B cell (primary cell): ENCODE data around the gene SKIC2. TPM values are rescaled to one million over a fixed set of nuclear protein-coding genes. Genes with fewer than 3 reads are reported as not detected.

Experiments used
- ATAC-seq: fragments of 200-7000 bp; cut with Tn5 transposase; one replicate; pipeline ENCODE4 v1.10.0; 2021; ENCODE audit warnings: low read depth, mild to moderate bottlenecking, moderate number of reproducible peaks, moderate library complexity
- CTCF ChIA-PET: fragments of 350-600 bp; sonication (Branson Sonifier 250); formaldehyde crosslinking; loops from one replicate; lab custom pipeline; 2021; ENCODE audit warnings: antibody characterized with exemption, inconsistent platforms; lab: Charles Lee
- POLR2A ChIA-PET: fragments of 350-600 bp; sonication (Branson Sonifier 250); formaldehyde crosslinking; loops from one replicate; lab custom pipeline; 2021; ENCODE audit warnings: antibody characterized with exemption; lab: Charles Lee
- DNase-seq: peaks from one replicate; pipeline ENCODE4 v3.0.0; 2013
- H2AFZ ChIP-seq: 2 replicates; pipeline ENCODE4 v1.6.1; 2012; ENCODE audit warnings: mild to moderate bottlenecking, low read depth, low read length; ENCODE audit not compliant: insufficient read depth, poor library complexity, severe bottlenecking
- H3K27ac ChIP-seq, 2 donors: 1 replicate in 1 of 2; 2 replicates in 1 of 2; pipeline ENCODE4 v1.5.1; 2012 to 2013; ENCODE audit warnings: low read length in 2 of 2, mild to moderate bottlenecking in 2 of 2, moderate library complexity in 1 of 2
- H3K27me3 ChIP-seq, 4 experiments: fragments of 200-600 bp in 1 of 4; sonication (generic) in 1 of 4; replicated peaks in 1 of 4; 1 replicate in 2 of 4; 2 replicates in 2 of 4; pipeline versions ENCODE4 v1.6.1 to v1.7.0; 2013 to 2016; ENCODE audit warnings: low read length in 3 of 4, mild to moderate bottlenecking in 2 of 4, mixed read lengths in 1 of 4, moderate library complexity in 1 of 4; ENCODE audit not compliant: insufficient read depth in 4 of 4, control insufficient read depth in 3 of 4; ENCODE audit errors: control extremely low read depth in 1 of 4
- H3K36me3 ChIP-seq, 2 experiments: replicated peaks in 1 of 2; 1 replicate in 1 of 2; 2 replicates in 1 of 2; pipeline versions ENCODE4 v1.6.1 to v1.7.1; 2013; ENCODE audit warnings: low read length in 1 of 2; ENCODE audit not compliant: insufficient read depth in 2 of 2, control insufficient read depth in 1 of 2; ENCODE audit errors: control extremely low read depth in 1 of 2, extremely low read depth in 1 of 2
- H3K4me1 ChIP-seq, 2 donors: fragments of 200-600 bp in 1 of 2; sonication (generic) in 1 of 2; 1 replicate in 1 of 2; 2 replicates in 1 of 2; pipeline versions ENCODE4 v1.5.1 to v1.6.1; 2013 to 2017; ENCODE audit warnings: low read length in 2 of 2; ENCODE audit not compliant: control insufficient read depth in 2 of 2, insufficient read depth in 2 of 2
- H3K4me2 ChIP-seq: replicated peaks from 2 replicates; pipeline ENCODE3; 2012; ENCODE audit warnings: mild to moderate bottlenecking, low read depth, low read length; ENCODE audit not compliant: poor library complexity, severe bottlenecking
- H3K4me3 ChIP-seq, 5 experiments: fragments of 200-600 bp in 1 of 5; sonication (generic) in 1 of 5; 1 replicate in 3 of 5; 2 replicates in 2 of 5; pipeline versions ENCODE4 v1.5.1 to v1.7.0; 2011 to 2016; ENCODE audit warnings: low read length in 4 of 5, mild to moderate bottlenecking in 4 of 5, low read depth in 2 of 5, control low read depth in 1 of 5, moderate library complexity in 1 of 5; ENCODE audit not compliant: insufficient read depth in 1 of 5; ENCODE audit errors: control extremely low read depth in 1 of 5, extremely low read depth in 1 of 5
- H3K79me2 ChIP-seq: fragments of 200-600 bp; sonication (generic); one replicate; pipeline ENCODE4 v1.6.0; 2016; ENCODE audit warnings: low read length; ENCODE audit not compliant: control insufficient read depth, insufficient read depth
- H3K9ac ChIP-seq: fragments of 200-600 bp; sonication (generic); 2 replicates; pipeline ENCODE4 v1.6.1; 2017; ENCODE audit warnings: mild to moderate bottlenecking, low read length, moderate library complexity
- H3K9me3 ChIP-seq, 3 donors: one replicate each; pipeline versions ENCODE4 v1.6.1 to v1.7.1; 2013; ENCODE audit warnings: low read length in 2 of 3; ENCODE audit not compliant: control insufficient read depth in 2 of 3, insufficient read depth in 1 of 3; ENCODE audit errors: control extremely low read depth in 1 of 3
- H4K20me1 ChIP-seq: 2 replicates; pipeline ENCODE4 v1.6.0; 2012; ENCODE audit warnings: mild to moderate bottlenecking, low read length; ENCODE audit not compliant: insufficient read depth, control insufficient read depth, poor library complexity, severe bottlenecking
- H3K27ac Mint-ChIP-seq: one replicate; pipeline ENCODE4 v1.8.0; 2021; ENCODE audit warnings: mixed read lengths
- H3K27me3 Mint-ChIP-seq: one replicate; pipeline ENCODE4 v1.8.0; 2021; ENCODE audit warnings: mixed read lengths
- H3K4me1 Mint-ChIP-seq: one replicate; pipeline ENCODE4 v1.8.0; 2021; ENCODE audit warnings: mixed read lengths
- H3K4me3 Mint-ChIP-seq: one replicate; pipeline ENCODE4 v1.8.0; 2021; ENCODE audit warnings: mixed read lengths
- H3K9me3 Mint-ChIP-seq: one replicate; pipeline ENCODE4 v1.8.0; 2022; ENCODE audit warnings: mixed read lengths; ENCODE audit not compliant: insufficient read depth
- CTCF ChIP-seq: fragments of 200-600 bp; IDR thresholded peaks from one replicate; pipeline ENCODE4 v1.8.0; 2022; ENCODE audit warnings: antibody characterized with exemption, mild to moderate bottlenecking
- EZH2 ChIP-seq: IDR thresholded peaks from 2 replicates; pipeline ENCODE4 v1.6.1; 2012; ENCODE audit warnings: borderline replicate concordance, low read depth, mild to moderate bottlenecking, moderate library complexity, low read length; ENCODE audit not compliant: insufficient read depth, poor library complexity, severe bottlenecking
- WGBS: methylation state at CpG from one replicate; pipeline ENCODE4 v1.1.5; 2013; ENCODE audit warnings: missing lambda C conversion rate; ENCODE audit not compliant: insufficient coverage; 5-methylcytosine and 5-hydroxymethylcytosine counted together
- intact Hi-C: fragments of 100-400 bp; cut with micrococcal nuclease; formaldehyde crosslinking; loops from one replicate; pipeline ENCODE4 v1.10.0; 2022
- polyA plus RNA-seq: library from polyadenylated mRNA; depleted of rRNA; stranded (reverse); fragments of >200 nt; gene quantifications from 2 replicates; pipeline ENCODE4 v1.2.3, GENCODE V29; 2012
- total RNA-seq, 2 donors: library from RNA; stranded (reverse); fragments of 120-200 nt in 1 of 2; gene quantifications; 1 replicate in 1 of 2; 2 replicates in 1 of 2; pipeline versions ENCODE4 v1.2.3 to v1.2.4, GENCODE V29; 2013 to 2022

The SKIC2 gene
- total and polyA plus RNA-seq, 2 donors (not counting 1 experiment from before 2014, with no cell fraction given), result 93.1 to 119 TPM

- Histone ChIP-seq H3K27me3 (no peaks in the 10 kb centered on the region), H2AFZ (no peak overlapping the region), H3K4me2 (no peak overlapping the region), H3K9ac (no peak overlapping the region), H4K20me1 (no peaks in the 10 kb centered on the region), H3K4me1 (peaks cover 18 to 23% of the 10 kb centered on the region in 2 donors), H3K4me3 (no peak overlapping the region), H3K9me3 (no peaks in the 10 kb centered on the region), H3K27ac (no peak overlapping the region), H3K36me3 (peaks cover 2 to 66% of the 10 kb centered on the region in 2 experiments), H3K79me2 (peaks cover 9% of the 10 kb centered on the region)
- intact Hi-C loops, result no loop called here
- TF ChIP-seq EZH2 (no peak), CTCF (no peak)
- H3K9me3 Mint-ChIP-seq, result no peaks in the 10 kb centered on the region
- WGBS, result 94% methylated on average over 11 of the region's 11 CpGs
- DNase-seq (no peak), ATAC-seq (no peak)
- H3K4me3 Mint-ChIP-seq, result no peak overlapping the region
- CTCF ChIA-PET, result no interaction called here
- peaks cover 32% of the 10 kb centered on the region for H3K4me1 Mint-ChIP-seq
- H3K27ac Mint-ChIP-seq, result no peak overlapping the region
- POLR2A ChIA-PET, result interaction anchor here (0.8 kb wide), 1 partner anchor 162 kb away, joined by 3 read pairs; the partner anchor contains the start of gene LSM2
- no peaks in the 10 kb centered on the region for H3K27me3 Mint-ChIP-seq
Observed at GRCh38 chr6:31968326-31968725, 9.4 kb downstream of the SKIC2 start.

- peak overlapping the region; percentile 46 for H3K4me3 Mint-ChIP-seq
- H3K27ac Mint-ChIP-seq, result no peak overlapping the region
- Histone ChIP-seq H3K27me3 (no peaks in the 10 kb centered on the region), H4K20me1 (no peaks in the 10 kb centered on the region), H2AFZ (no peak overlapping the region), H3K27ac (no peak overlapping the region), H3K79me2 (peaks cover 11% of the 10 kb centered on the region), H3K4me2 (no peak overlapping the region), H3K9ac (no peak overlapping the region), H3K9me3 (no peaks in the 10 kb centered on the region), H3K36me3 (peaks cover 2 to 59% of the 10 kb centered on the region in 2 experiments), H3K4me3 (no peak overlapping the region), H3K4me1 (peaks cover 18 to 23% of the 10 kb centered on the region in 2 donors)
- H3K27me3 Mint-ChIP-seq, result no peaks in the 10 kb centered on the region
- ATAC-seq (no peak), DNase-seq (no peak)
- ChIA-PET CTCF (no interaction called here), POLR2A (interaction anchor here (0.8 kb wide), 2 partner anchors 162 to 342 kb away, joined by 3 read pairs; partner anchors contain the start of gene LSM2)
- no peaks in the 10 kb centered on the region for H3K9me3 Mint-ChIP-seq
- TF ChIP-seq EZH2 (no peak), CTCF (no peak)
- WGBS, result 91% methylated on average over 17 of the region's 23 CpGs
- peaks cover 34% of the 10 kb centered on the region for H3K4me1 Mint-ChIP-seq
- intact Hi-C loops, result no loop called here
Observed at GRCh38 chr6:31968791-31969711, 10.1 kb downstream of the SKIC2 start.
